Measurements from ENCODE around the gene DAPK1. TPM values are rescaled to one million over a fixed set of nuclear protein-coding genes. Genes with fewer than 3 reads are reported as not detected.

DAPK1 gene
- total RNA-seq, 1 experiment from 2014 or later = 133 TPM

GRCh38 chr9:87549791-87550190 lies 52.1 kb downstream of the DAPK1 start:
- BruUV-seq (replicated peaks) = no TSS peak
- CTCF ChIA-PET = no interaction called here
- Mint-ChIP-seq H3K27ac (ENCODE audit: unreplicated experiment) (no peak overlapping the region), H3K9me3 (ENCODE audit: low read depth, unreplicated experiment) (no peaks in the 10 kb centered on the region), H3K4me3 (ENCODE audit: low read depth, unreplicated experiment) (no peak overlapping the region), H3K4me1 (ENCODE audit: low read depth, unreplicated experiment) (peaks cover 38% of the 10 kb centered on the region), H3K36me3 (ENCODE audit: insufficient read depth, unreplicated experiment) (peaks cover 13% of the 10 kb centered on the region), H3K27me3 (ENCODE audit: unreplicated experiment) (no peaks in the 10 kb centered on the region)
- DNase-seq = no peak
- intact Hi-C loops (cut with micrococcal nuclease; ENCODE audit: unreplicated experiment) = no loop called here
- TF ChIP-seq CTCF (IDR thresholded peaks at IDR 0.05; ENCODE audit: unreplicated experiment) = no peak

DNA sequence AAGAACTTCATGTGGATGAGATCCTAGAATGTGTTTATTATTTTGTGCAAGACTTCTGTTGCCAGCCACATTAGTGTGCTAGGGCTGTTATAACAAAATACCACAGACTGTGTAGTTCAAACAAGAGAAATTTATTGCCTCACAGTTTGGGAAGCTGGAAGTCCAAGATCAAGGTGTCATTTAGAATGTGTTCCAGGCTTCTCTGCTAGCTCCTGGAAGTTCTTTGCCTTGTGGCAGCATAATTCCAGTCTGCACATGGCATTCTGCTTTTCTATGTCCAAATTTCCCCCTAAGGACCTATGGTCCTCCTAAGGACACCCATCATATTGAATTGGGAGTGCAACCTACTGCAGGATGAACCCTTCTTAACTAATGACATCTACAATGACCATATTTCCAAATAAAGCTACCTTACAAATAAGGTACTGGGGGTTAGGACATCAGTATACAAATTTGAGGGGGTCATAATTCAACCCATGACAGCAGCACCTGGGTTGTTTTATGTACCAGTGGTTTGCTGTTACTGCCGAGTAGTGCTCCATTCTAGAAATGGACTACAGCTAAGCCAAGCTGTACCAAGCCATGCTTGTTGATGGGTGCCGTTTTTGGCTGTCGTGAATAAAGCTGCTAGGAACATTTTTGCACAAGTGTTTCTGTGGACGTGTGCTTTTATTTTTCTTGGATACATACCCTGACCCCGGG lies 52.7 kb downstream of the DAPK1 start:
- Mint-ChIP-seq H3K4me3 (ENCODE audit: low read depth, unreplicated experiment) (no peak overlapping the region), H3K9me3 (ENCODE audit: low read depth, unreplicated experiment) (no peaks in the 10 kb centered on the region), H3K27ac (ENCODE audit: unreplicated experiment) (no peak overlapping the region), H3K36me3 (ENCODE audit: insufficient read depth, unreplicated experiment) (peaks cover 13% of the 10 kb centered on the region), H3K4me1 (ENCODE audit: low read depth, unreplicated experiment) (peaks cover 38% of the 10 kb centered on the region), H3K27me3 (ENCODE audit: unreplicated experiment) (no peaks in the 10 kb centered on the region)
- no TSS peak for BruUV-seq (replicated peaks)
- CTCF ChIA-PET = no interaction called here
- DNase-seq = no peak
- intact Hi-C loops (cut with micrococcal nuclease; ENCODE audit: unreplicated experiment) = no loop called here
- no peak for TF ChIP-seq CTCF (IDR thresholded peaks at IDR 0.05; ENCODE audit: unreplicated experiment)

DNA sequence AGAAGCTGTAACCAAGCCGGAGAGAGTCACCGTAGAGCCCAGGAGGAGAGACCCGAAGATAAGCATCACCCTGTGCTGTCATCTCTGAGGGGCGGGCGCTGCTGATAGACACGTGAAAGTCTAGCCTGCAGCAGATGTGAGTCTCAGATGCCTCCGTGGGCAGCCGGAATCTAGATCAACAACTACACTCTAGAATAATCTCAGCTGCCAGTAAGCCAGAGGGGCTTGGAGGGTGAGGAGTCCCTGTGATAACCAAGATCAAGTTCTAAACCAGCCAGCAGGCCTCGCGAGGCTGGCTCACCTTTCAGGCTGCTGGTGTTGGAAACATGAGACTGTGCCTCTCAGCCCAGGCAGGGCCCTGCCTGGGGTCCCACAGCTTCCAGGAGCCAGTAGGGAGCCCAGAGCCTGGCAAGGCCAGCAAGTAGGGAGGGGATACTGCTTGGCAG lies 54.1 kb downstream of the DAPK1 start:
- Mint-ChIP-seq H3K36me3 (ENCODE audit: insufficient read depth, unreplicated experiment) (peaks cover 13% of the 10 kb centered on the region), H3K9me3 (ENCODE audit: low read depth, unreplicated experiment) (no peaks in the 10 kb centered on the region), H3K27me3 (ENCODE audit: unreplicated experiment) (no peaks in the 10 kb centered on the region), H3K4me1 (ENCODE audit: low read depth, unreplicated experiment) (peaks cover 35% of the 10 kb centered on the region), H3K27ac (ENCODE audit: unreplicated experiment) (no peak overlapping the region), H3K4me3 (ENCODE audit: low read depth, unreplicated experiment) (no peak overlapping the region)
- no TSS peak for BruUV-seq (replicated peaks)
- CTCF ChIA-PET = no interaction called here
- DNase-seq = no peak
- intact Hi-C loops (cut with micrococcal nuclease; ENCODE audit: unreplicated experiment) = no loop called here
- TF ChIP-seq CTCF (IDR thresholded peaks at IDR 0.05; ENCODE audit: unreplicated experiment) = no peak

DNA sequence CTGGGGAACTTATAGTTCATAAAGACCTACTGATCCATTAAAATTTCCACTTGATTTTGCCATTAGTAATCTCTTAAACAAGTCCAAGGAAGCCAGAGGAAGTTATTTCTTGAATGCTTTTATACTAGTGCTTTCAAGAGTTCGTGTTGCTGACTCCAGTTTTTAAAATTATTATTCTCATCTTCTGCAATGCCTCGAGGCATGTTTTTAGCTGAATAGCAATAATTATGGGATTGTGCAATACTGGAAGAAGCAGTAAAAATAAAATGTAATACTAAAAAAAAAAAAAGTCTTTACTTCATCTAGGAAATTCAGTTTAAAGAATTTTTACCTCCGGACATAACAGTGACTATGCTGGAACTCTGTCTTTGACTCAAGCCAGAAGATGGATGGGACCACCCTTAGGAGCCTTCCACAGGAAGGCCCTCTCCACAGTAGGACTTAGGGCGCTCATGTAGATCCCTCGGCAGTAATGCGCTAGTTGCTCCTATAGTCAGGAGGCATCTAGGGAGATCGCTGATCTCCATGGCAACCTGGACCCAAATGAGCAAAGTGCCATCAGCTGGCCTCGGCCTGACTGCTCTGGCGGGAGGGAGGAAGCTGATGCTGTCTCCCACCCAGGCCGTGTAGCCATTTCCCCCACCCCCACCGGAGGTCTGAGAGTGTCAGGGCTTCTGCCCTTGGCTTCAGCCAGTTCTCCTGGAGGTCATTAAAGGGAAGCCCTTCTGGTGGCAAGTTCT lies 56.7 kb downstream of the DAPK1 start:
- intact Hi-C loops (cut with micrococcal nuclease; ENCODE audit: unreplicated experiment) = no loop called here

More for the DNA sequence above, 56.7 kb downstream of the DAPK1 start:
- no peak overlapping the region for H3K4me3 Mint-ChIP-seq (ENCODE audit: low read depth, unreplicated experiment)
- H3K36me3 Mint-ChIP-seq (ENCODE audit: insufficient read depth, unreplicated experiment) = no peaks in the 10 kb centered on the region
- no peaks in the 10 kb centered on the region for H3K27me3 Mint-ChIP-seq (ENCODE audit: unreplicated experiment)
- TF ChIP-seq CTCF (IDR thresholded peaks at IDR 0.05; ENCODE audit: unreplicated experiment) = no peak
- H3K27ac Mint-ChIP-seq (ENCODE audit: unreplicated experiment) = no peak overlapping the region
- H3K9me3 Mint-ChIP-seq (ENCODE audit: low read depth, unreplicated experiment) = no peaks in the 10 kb centered on the region
- DNase-seq = no peak
- CTCF ChIA-PET = no interaction called here
- peaks cover 27% of the 10 kb centered on the region for H3K4me1 Mint-ChIP-seq (ENCODE audit: low read depth, unreplicated experiment)
- BruUV-seq (replicated peaks) = no TSS peak

All from Calu3 (cell line).